H1 (cell line): ENCODE results near the gene SLC66A2. TPM values are rescaled to one million over a fixed set of nuclear protein-coding genes. Genes with fewer than 3 reads are reported as not detected.
A peak's percentile ranks its signal among the peaks of the same experiment; 100 is the strongest.

Source experiments
- CTCF ChIA-PET: fragments of 300-600 bp; sonication (Branson Sonifier 250); formaldehyde crosslinking; loops from one replicate; lab custom pipeline; 2021; ENCODE audit not compliant: partially characterized antibody; lab: Charles Lee
- POLR2A ChIA-PET: fragments of 300-600 bp; sonication (Branson Sonifier 250); formaldehyde crosslinking; loops from one replicate; lab custom pipeline; 2021; ENCODE audit warnings: inconsistent platforms; ENCODE audit not compliant: partially characterized antibody; lab: Charles Lee
- DNase-seq, 2 experiments: peaks; one replicate each; pipeline versions ENCODE4 v3.0.0 to v3.0.0-alpha.2; 2010 to 2022; ENCODE audit warnings: low spot score in 2 of 2, low read depth in 1 of 2, mixed read lengths in 1 of 2
- FAIRE-seq: peaks from 2 replicates; lab custom pipeline; 2011; peaks lifted over from hg19 to GRCh38; lab: Jason Lieb, UNC
- H2AFZ ChIP-seq: 2 replicates; pipeline ENCODE4 v1.8.1; 2012; ENCODE audit warnings: low read length, inconsistent platforms
- H2AK5ac ChIP-seq: 2 replicates; pipeline ENCODE4 v1.6.1; 2013; ENCODE audit warnings: low read depth, low read length
- H2BK120ac ChIP-seq: replicated peaks from 2 replicates; pipeline ENCODE3; 2013; ENCODE audit warnings: low read depth, low read length, inconsistent platforms
- H2BK12ac ChIP-seq: 2 replicates; pipeline ENCODE4 v1.6.1; 2013; ENCODE audit warnings: low read depth, low read length
- H2BK15ac ChIP-seq: 2 replicates; pipeline ENCODE4 v1.6.1; 2013; ENCODE audit warnings: low read length
- H2BK20ac ChIP-seq: 2 replicates; pipeline ENCODE4 v1.6.1; 2013; ENCODE audit warnings: low read length
- H2BK5ac ChIP-seq: 2 replicates; pipeline ENCODE4 v1.6.1; 2013; ENCODE audit warnings: low read depth, low read length
- H3K14ac ChIP-seq: 2 replicates; pipeline ENCODE4 v1.6.1; 2013; ENCODE audit warnings: inconsistent platforms; ENCODE audit not compliant: insufficient read length
- H3K18ac ChIP-seq: 2 replicates; pipeline ENCODE4 v1.6.1; 2013; ENCODE audit warnings: low read length; ENCODE audit errors: extremely low read depth
- H3K23ac ChIP-seq: 2 replicates; pipeline ENCODE4 v1.6.1; 2013; ENCODE audit warnings: inconsistent platforms; ENCODE audit not compliant: insufficient read length
- H3K23me2 ChIP-seq: 2 replicates; pipeline ENCODE4 v1.6.1; 2013; ENCODE audit warnings: low read depth, low read length
- H3K27ac ChIP-seq: 2 replicates; pipeline ENCODE4 v1.6.1; 2011; ENCODE audit warnings: low read depth, low read length, inconsistent platforms
- H3K27me3 ChIP-seq, 4 experiments: replicated peaks in 1 of 4; 1 replicate in 1 of 4; 2 replicates in 3 of 4; pipeline versions ENCODE4 v1.6.1 to v1.8.1; 2011 to 2013; ENCODE audit warnings: low read length in 3 of 4, mild to moderate bottlenecking in 3 of 4, inconsistent platforms in 2 of 4, mixed read lengths in 2 of 4, moderate library complexity in 1 of 4; ENCODE audit not compliant: control insufficient read depth in 3 of 4, insufficient read depth in 3 of 4; ENCODE audit errors: extremely low read depth in 1 of 4
- H3K36me3 ChIP-seq, 4 experiments: 2 replicates each; pipeline versions ENCODE4 v1.6.1 to v1.8.1; 2011 to 2013; ENCODE audit warnings: mild to moderate bottlenecking in 4 of 4, low read length in 3 of 4, moderate library complexity in 2 of 4, control low read depth in 1 of 4, inconsistent platforms in 1 of 4; ENCODE audit not compliant: insufficient read depth in 4 of 4, control insufficient read depth in 2 of 4
- H3K4ac ChIP-seq: replicated peaks from 2 replicates; pipeline ENCODE3; 2013; ENCODE audit warnings: low read length, low read depth, mixed read lengths, inconsistent platforms; ENCODE audit not compliant: insufficient read length
- H3K4me1 ChIP-seq, 4 experiments: replicated peaks in 1 of 4; 1 replicate in 1 of 4; 2 replicates in 3 of 4; pipeline versions ENCODE4 v1.6.1 to v1.8.1; 2011 to 2013; ENCODE audit warnings: low read length in 3 of 4, inconsistent platforms in 2 of 4, mixed read lengths in 1 of 4; ENCODE audit not compliant: insufficient read depth in 4 of 4, control insufficient read depth in 3 of 4
- H3K4me2 ChIP-seq, 2 experiments: 2 replicates each; pipeline versions ENCODE4 v1.6.1 to v1.8.1; 2011 to 2013; ENCODE audit warnings: low read depth in 2 of 2, low read length in 2 of 2, control low read depth in 1 of 2, inconsistent platforms in 1 of 2, mild to moderate bottlenecking in 1 of 2; ENCODE audit not compliant: insufficient read depth in 1 of 2
- H3K4me3 ChIP-seq, 4 experiments: fragments of 200-600, 300-600 bp in 1 of 4; sonication (generic), shearing (Covaris generic), sonication (Bioruptor Twin) in 1 of 4; 2 replicates each; pipeline versions ENCODE4 v1.5.1 to v1.8.1; 2011 to 2016; ENCODE audit warnings: low read length in 4 of 4, low read depth in 3 of 4, control low read depth in 2 of 4, inconsistent platforms in 2 of 4, mild to moderate bottlenecking in 2 of 4, mixed read lengths in 1 of 4, moderate library complexity in 1 of 4; ENCODE audit not compliant: insufficient read depth in 2 of 4; ENCODE audit errors: extremely low read depth in 1 of 4
- H3K56ac ChIP-seq: replicated peaks from 2 replicates; pipeline ENCODE3; 2013; ENCODE audit warnings: low read depth, mild to moderate bottlenecking, mixed read lengths, low read length, inconsistent platforms; ENCODE audit not compliant: insufficient read length
- H3K79me1 ChIP-seq: 2 replicates; pipeline ENCODE4 v1.6.1; 2013; ENCODE audit warnings: low read depth, low read length, control low read depth
- H3K79me2 ChIP-seq, 2 experiments: 2 replicates each; pipeline versions ENCODE4 v1.6.1 to v1.8.1; 2012 to 2013; ENCODE audit warnings: low read length in 2 of 2, mild to moderate bottlenecking in 2 of 2, inconsistent platforms in 1 of 2; ENCODE audit not compliant: insufficient read depth in 2 of 2, control insufficient read depth in 1 of 2
- H3K9ac ChIP-seq, 4 experiments: replicated peaks in 1 of 4; 1 replicate in 1 of 4; 2 replicates in 3 of 4; pipeline versions ENCODE4 v1.6.1 to v1.8.1; 2011 to 2013; ENCODE audit warnings: low read depth in 3 of 4, low read length in 3 of 4, control low read depth in 2 of 4, mild to moderate bottlenecking in 2 of 4, moderate library complexity in 2 of 4, inconsistent platforms in 1 of 4; ENCODE audit errors: extremely low read depth in 1 of 4
- H3K9me3 ChIP-seq, 2 experiments: 2 replicates each; pipeline versions ENCODE4 v1.6.1 to v1.8.1; 2012 to 2013; ENCODE audit warnings: mild to moderate bottlenecking in 2 of 2, moderate library complexity in 2 of 2, control low read depth in 1 of 2, inconsistent platforms in 1 of 2, low read depth in 1 of 2, low read length in 1 of 2, mixed read lengths in 1 of 2; ENCODE audit not compliant: insufficient read depth in 2 of 2
- H4K20me1 ChIP-seq, 2 experiments: replicated peaks in 1 of 2; 2 replicates each; pipeline versions ENCODE3 to v1.8.1; 2011 to 2013; ENCODE audit warnings: inconsistent platforms in 2 of 2, low read length in 2 of 2, mild to moderate bottlenecking in 1 of 2; ENCODE audit not compliant: insufficient read depth in 2 of 2, control insufficient read depth in 1 of 2
- H4K5ac ChIP-seq: 2 replicates; pipeline ENCODE4 v1.6.1; 2013; ENCODE audit warnings: low read length, low read depth, mixed read lengths, inconsistent platforms; ENCODE audit not compliant: insufficient read length
- H4K8ac ChIP-seq: 2 replicates; pipeline ENCODE4 v1.8.0; 2013; ENCODE audit warnings: mild to moderate bottlenecking, moderate library complexity, low read length, inconsistent platforms; ENCODE audit not compliant: insufficient read depth; ENCODE audit errors: extremely low read depth
- H4K91ac ChIP-seq: replicated peaks from 2 replicates; pipeline ENCODE3; 2013; ENCODE audit warnings: low read length, mixed read lengths, inconsistent platforms; ENCODE audit not compliant: insufficient read length
- BACH1 ChIP-seq: IDR thresholded peaks from 2 replicates; pipeline ENCODE4 v1.6.1; 2012; ENCODE audit warnings: low read length, improper control_type of control experiment
- BRCA1 ChIP-seq: IDR thresholded peaks from 2 replicates; pipeline ENCODE4 v1.6.1; 2012; ENCODE audit warnings: low read depth, low read length, improper control_type of control experiment
- CTCF ChIP-seq, 3 experiments: IDR thresholded peaks; 1 replicate in 2 of 3; 2 replicates in 1 of 3; pipeline versions ENCODE4 v1.5.1 to v1.6.1; 2011; ENCODE audit warnings: low read length in 3 of 3, mild to moderate bottlenecking in 3 of 3, inconsistent platforms in 2 of 3, low read depth in 1 of 3, moderate library complexity in 1 of 3; ENCODE audit not compliant: insufficient read depth in 1 of 3; ENCODE audit errors: control extremely low read depth in 1 of 3
- MAFK ChIP-seq: IDR thresholded peaks from 2 replicates; pipeline ENCODE4 v1.6.1; 2012; ENCODE audit warnings: low read depth, mild to moderate bottlenecking, improper control_type of control experiment, low read length
- POLR2A ChIP-seq, 2 experiments: IDR thresholded peaks; 1 replicate in 1 of 2; 2 replicates in 1 of 2; pipeline ENCODE4 v1.6.1; 2011; ENCODE audit warnings: low read depth in 2 of 2, low read length in 2 of 2, mild to moderate bottlenecking in 2 of 2; ENCODE audit errors: control extremely low read depth in 1 of 2
- POU5F1 ChIP-seq: IDR thresholded peaks from 2 replicates; pipeline ENCODE4 v1.6.1; 2011; ENCODE audit warnings: low read depth, mild to moderate bottlenecking, low read length, moderate library complexity
- RAD21 ChIP-seq, 2 experiments: IDR thresholded peaks in 1 of 2; conservative IDR thresholded peaks in 1 of 2; 2 replicates each; pipeline ENCODE4 v1.6.1; 2011; ENCODE audit warnings: low read depth in 2 of 2, low read length in 2 of 2, improper control_type of control experiment in 1 of 2, inconsistent platforms in 1 of 2, mild to moderate bottlenecking in 1 of 2, moderate library complexity in 1 of 2
- SIN3A ChIP-seq, 2 experiments: IDR thresholded peaks in 1 of 2; conservative IDR thresholded peaks in 1 of 2; 2 replicates each; pipeline ENCODE4 v1.6.1; 2011 to 2012; ENCODE audit warnings: low read length in 2 of 2, improper control_type of control experiment in 1 of 2, low read depth in 1 of 2, mild to moderate bottlenecking in 1 of 2
- WGBS, 2 experiments: shearing (Covaris generic) in 1 of 2; methylation state at CpG; one replicate each; pipeline versions ENCODE4 v1.1.6 to v1.1.7; 2013 to 2015; ENCODE audit warnings: low lambda C conversion rate in 2 of 2, mixed read lengths in 2 of 2, inconsistent platforms in 1 of 2, low coverage in 1 of 2, missing lambda C conversion rate in 1 of 2; ENCODE audit not compliant: insufficient replicate concordance in 2 of 2, insufficient coverage in 1 of 2, insufficient read length in 1 of 2; ENCODE audit errors: extremely low coverage in 1 of 2, missing lambda C conversion rate in 1 of 2; 5-methylcytosine and 5-hydroxymethylcytosine counted together
- polyA plus RNA-seq, 7 experiments: library from polyadenylated mRNA; depleted of rRNA in 3 of 7; stranded (reverse) in 5 of 7; unstranded in 2 of 7; fragments of >200 nt in 5 of 7; fragments of 200-250 nt in 2 of 7; gene quantifications; 1 replicate in 5 of 7; 2 replicates in 1 of 7; 4 replicates in 1 of 7; pipeline versions ENCODE4 v1.2.1 to v1.2.3, GENCODE V29; 2011 to 2013; ENCODE audit warnings: missing spikeins in 2 of 7, mixed read lengths in 2 of 7
- total RNA-seq: library from RNA; stranded (reverse); fragmentation: NEBNext Ultra II Directional; extraction: Animal tissue kit (Norgen Biotek cat#: 25700); gene quantifications from 2 replicates; pipeline ENCODE4 v1.2.1, GENCODE V29; 2021

The SLC66A2 gene
- total and polyA plus RNA-seq, 2 of the 8 experiments (the other 6 are each of a cell fraction or from before 2014, with no cell fraction given), result 15.0 to 18.9 TPM

GRCh38 chr18:79910563-79911343 is 40.7 kb downstream of the SLC66A2 start:
- no peak overlapping the region for H2BK20ac ChIP-seq
- FAIRE-seq, result no peak
- no peak overlapping the region for H3K18ac ChIP-seq
- peaks cover 0 to 12% (median 6%) of the 10 kb centered on the region in 4 experiments; a peak in 5 of 7 replicates for H3K4me1 ChIP-seq
- no peak overlapping the region for H2AFZ ChIP-seq
- 0 out of 2 replicates have a peak, but pooled peaks cover 6% of the 10 kb centered on the region for H3K79me1 ChIP-seq
- CTCF ChIA-PET, result interaction anchor here (1.5 to 1.6 kb wide), 2 partner anchors 51 to 271 kb away, joined by 3 read pairs; no protein-coding TSS in a partner anchor
- TF ChIP-seq BACH1, result no peak
- no peak for TF ChIP-seq SIN3A (conservative IDR thresholded peaks at IDR 0.05 in 1 of 2, IDR thresholded peaks at IDR 0.05 in 1 of 2; ENCODE audit: low read depth in 1 of 2, low read length in 2 of 2)
- TF ChIP-seq POU5F1, result no peak
- TF ChIP-seq POLR2A (IDR thresholded peaks at IDR 0.05; ENCODE audit: control extremely low read depth in 1 of 2, low read depth in 2 of 2, low read length in 2 of 2), result no peak
- TF ChIP-seq BRCA1, result no peak
- no peak for TF ChIP-seq RAD21 (IDR thresholded peaks at IDR 0.05 in 1 of 2, conservative IDR thresholded peaks at IDR 0.05 in 1 of 2; ENCODE audit: low read depth in 2 of 2, low read length in 2 of 2)
- 0 out of 2 replicates have a peak, but pooled peaks have one; percentile 37 for TF ChIP-seq MAFK
- TF ChIP-seq CTCF (IDR thresholded peaks at IDR 0.05; ENCODE audit: control extremely low read depth in 1 of 3, insufficient read depth in 1 of 3, low read depth in 1 of 3, low read length in 3 of 3), result no peak
- TF ChIP-seq, all 59 proteins: peak for 1
- no peak overlapping the region for H3K27ac ChIP-seq
- H3K9ac ChIP-seq, result no peak overlapping the region
- POLR2A ChIA-PET, result interaction anchor here (0.9 to 1.3 kb wide), 2 partner anchors 41 to 54 kb away, joined by 3 to 4 read pairs; partner anchors contain the start of gene SLC66A2
- H3K9me3 ChIP-seq, result no peaks in the 10 kb centered on the region
- 76% methylated on average over 16 of the region's 16 CpGs; no CpG with 5 or more reads in 1 of the 2 experiments for WGBS, 2 experiments
- peak overlapping the region in 3 of 4 experiments; percentile 10 to 44 (median 10); a peak in 4 of 8 replicates for H3K4me3 ChIP-seq
- no peak for DNase-seq
- no peak overlapping the region for H4K5ac ChIP-seq
- H3K36me3 ChIP-seq, result no peaks in the 10 kb centered on the region
- H3K27me3 ChIP-seq, result no peaks in the 10 kb centered on the region
- H3K56ac ChIP-seq, result no peak overlapping the region
- H2AK5ac ChIP-seq, result 0 out of 2 replicates have a peak overlapping the region, but pooled peaks have one; percentile 39
- peak overlapping the region; percentile 59 to 62; a peak in 3 of 4 replicates for H3K4me2 ChIP-seq
- H2BK15ac ChIP-seq, result no peak overlapping the region; the same call in 1 of the 2 replicates
- no peaks in the 10 kb centered on the region for H3K79me2 ChIP-seq
- H2BK12ac ChIP-seq, result no peak overlapping the region
- no peak overlapping the region for H2BK120ac ChIP-seq
- H2BK5ac ChIP-seq, result 0 out of 2 replicates have a peak overlapping the region, but pooled peaks have one; percentile 35
- no peak overlapping the region for H4K8ac ChIP-seq
- peaks cover 10% of the 10 kb centered on the region; the same call in 1 of the 2 replicates for H3K23me2 ChIP-seq
- no peak overlapping the region for H3K14ac ChIP-seq
- H4K91ac ChIP-seq, result no peak overlapping the region
- H3K23ac ChIP-seq, result no peak overlapping the region
- H3K4ac ChIP-seq, result no peak overlapping the region
- H4K20me1 ChIP-seq, result peaks cover 2 to 4% of the 10 kb centered on the region in 2 experiments
